Neural progenitor cell (in vitro differentiated cells): Measurements from ENCODE around the gene AKAP8.

Source experiments
- EZH2 ChIP-seq: fragments of 200-600 bp; sonication (generic); IDR thresholded peaks from 2 replicates; pipeline ENCODE4 v1.6.1; 2017; ENCODE audit warnings: antibody characterized with exemption, mild to moderate bottlenecking, moderate library complexity
- EZH2phosphoT487 ChIP-seq: fragments of 200-600 bp; sonication (generic); IDR thresholded peaks from 2 replicates; pipeline ENCODE4 v1.6.1; 2017; ENCODE audit warnings: antibody characterized with exemption
- TF ChIP-seq, protein P1 (sequence below): fragments of 200-600 bp; sonication (generic); IDR thresholded peaks from 2 replicates; pipeline ENCODE4 v1.5.1; 2017; ENCODE audit warnings: antibody characterized with exemption, mild to moderate bottlenecking

DNA sequence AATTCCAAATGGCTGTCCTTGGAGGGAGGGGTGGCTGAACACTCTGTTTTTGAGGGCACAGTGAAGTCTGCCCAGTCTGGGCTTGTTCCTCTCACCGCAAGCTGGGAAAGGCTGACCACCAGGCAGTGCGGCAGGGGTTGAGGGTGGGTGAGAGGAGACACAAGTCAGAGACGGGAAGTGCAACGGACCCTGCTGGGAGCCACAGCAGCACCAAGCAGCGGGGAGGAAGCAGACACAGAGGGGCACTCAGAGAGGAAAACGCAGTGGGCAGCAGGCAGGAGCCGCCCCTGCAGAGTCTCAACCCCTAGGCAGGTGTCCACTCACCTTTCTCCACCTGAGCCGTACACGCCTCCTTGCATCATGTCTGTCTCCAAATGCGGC, 23.6 kb upstream of the AKAP8 start:
- TF ChIP-seq, protein P1, sequence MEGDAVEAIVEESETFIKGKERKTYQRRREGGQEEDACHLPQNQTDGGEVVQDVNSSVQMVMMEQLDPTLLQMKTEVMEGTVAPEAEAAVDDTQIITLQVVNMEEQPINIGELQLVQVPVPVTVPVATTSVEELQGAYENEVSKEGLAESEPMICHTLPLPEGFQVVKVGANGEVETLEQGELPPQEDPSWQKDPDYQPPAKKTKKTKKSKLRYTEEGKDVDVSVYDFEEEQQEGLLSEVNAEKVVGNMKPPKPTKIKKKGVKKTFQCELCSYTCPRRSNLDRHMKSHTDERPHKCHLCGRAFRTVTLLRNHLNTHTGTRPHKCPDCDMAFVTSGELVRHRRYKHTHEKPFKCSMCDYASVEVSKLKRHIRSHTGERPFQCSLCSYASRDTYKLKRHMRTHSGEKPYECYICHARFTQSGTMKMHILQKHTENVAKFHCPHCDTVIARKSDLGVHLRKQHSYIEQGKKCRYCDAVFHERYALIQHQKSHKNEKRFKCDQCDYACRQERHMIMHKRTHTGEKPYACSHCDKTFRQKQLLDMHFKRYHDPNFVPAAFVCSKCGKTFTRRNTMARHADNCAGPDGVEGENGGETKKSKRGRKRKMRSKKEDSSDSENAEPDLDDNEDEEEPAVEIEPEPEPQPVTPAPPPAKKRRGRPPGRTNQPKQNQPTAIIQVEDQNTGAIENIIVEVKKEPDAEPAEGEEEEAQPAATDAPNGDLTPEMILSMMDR, result no peak
- TF ChIP-seq EZH2, result no peak
- TF ChIP-seq EZH2phosphoT487, result no peak
